BJ (cell line): ENCODE data around the gene ARMC2. TPM values are rescaled to one million over a fixed set of nuclear protein-coding genes. Genes with fewer than 3 reads are reported as not detected.

Experiments used
- CTCF ChIA-PET: fragments of 350-600 bp; formaldehyde crosslinking; extraction: SDS; loops from one replicate; lab custom pipeline; 2021; ENCODE audit warnings: antibody characterized with exemption, inconsistent platforms; lab: Yijun Ruan, JAX
- POLR2A ChIA-PET: fragments of 300-600 bp; sonication (Branson Sonifier 250); formaldehyde crosslinking; extraction: SDS; loops from one replicate; lab custom pipeline; 2021; ENCODE audit warnings: antibody characterized with exemption; lab: Charles Lee
- DNase-seq: peaks from one replicate; pipeline ENCODE4 v3.0.0-alpha.2; 2011; ENCODE audit warnings: low read depth
- H3K27me3 ChIP-seq: 2 replicates; pipeline ENCODE4 v1.6.0; 2011; ENCODE audit warnings: low read length; ENCODE audit not compliant: control insufficient read depth, insufficient read depth
- H3K36me3 ChIP-seq: 2 replicates; pipeline ENCODE4 v1.5.1; 2011; ENCODE audit warnings: low read length; ENCODE audit not compliant: control insufficient read depth, insufficient read depth
- H3K4me3 ChIP-seq: 2 replicates; pipeline ENCODE4 v1.5.1; 2011; ENCODE audit warnings: low read depth, mild to moderate bottlenecking, control low read depth, low read length
- CTCF ChIP-seq: IDR thresholded peaks from 2 replicates; pipeline ENCODE4 v1.5.1; 2011; ENCODE audit warnings: low read depth, mild to moderate bottlenecking, control low read depth, inconsistent platforms, low read length, moderate library complexity; ENCODE audit not compliant: insufficient read depth
- polyA plus RNA-seq: library from polyadenylated mRNA; depleted of rRNA; stranded (reverse); fragments of >200 nt; gene quantifications from 2 replicates; pipeline ENCODE4 v1.2.3, GENCODE V29; 2011

Gene ARMC2
- polyA plus RNA-seq, 1 experiment, result 2.4 TPM

- TF ChIP-seq CTCF, result no peak
- no peak overlapping the region for H3K4me3 ChIP-seq
- CTCF ChIA-PET, result interaction anchor here (0.9 to 3.7 kb wide), 6 partner anchors 10 to 321 kb away, joined by 3 to 17 read pairs (median 4); no protein-coding TSS in a partner anchor
- DNase-seq, result no peak
- H3K36me3 ChIP-seq, result no peaks in the 10 kb centered on the region
- H3K27me3 ChIP-seq, result no peaks in the 10 kb centered on the region; the same call in none of the 2 replicates
- POLR2A ChIA-PET, result no interaction called here
These were observed 2.1 kb upstream of the ARMC2 start for GRCh38 chr6:108846101-108846500.

GRCh38 chr6:108846628-108847027 is 1.6 kb upstream of the ARMC2 start:
- POLR2A ChIA-PET, result no interaction called here
- no peaks in the 10 kb centered on the region for H3K36me3 ChIP-seq

GRCh38 chr6:108847738-108848115 is 495 bp upstream of the ARMC2 start:
- POLR2A ChIA-PET, result no interaction called here
- Histone ChIP-seq H3K4me3 (peak overlapping the region; percentile 74), H3K27me3 (no peaks in the 10 kb centered on the region; the same call in 1 of the 2 replicates), H3K36me3 (no peaks in the 10 kb centered on the region)
- DNase-seq, result no peak
- no peak for TF ChIP-seq CTCF
- CTCF ChIA-PET, result interaction anchor here (1.0 to 1.5 kb wide), 4 partner anchors 15 to 306 kb away, joined by 3 to 7 read pairs (median 4); no protein-coding TSS in a partner anchor

More at GRCh38 chr6:108846628-108847027, 1.6 kb upstream of the ARMC2 start:
- CTCF ChIA-PET, result interaction anchor here (0.9 to 3.7 kb wide), 4 partner anchors 11 to 321 kb away, joined by 3 to 17 read pairs (median 4); no protein-coding TSS in a partner anchor
- no peak for DNase-seq
- TF ChIP-seq CTCF, result no peak
- no peak overlapping the region for H3K4me3 ChIP-seq
- no peaks in the 10 kb centered on the region; the same call in none of the 2 replicates for H3K27me3 ChIP-seq

GRCh38 chr6:108850669-108851465 is 2.6 kb downstream of the ARMC2 start:
- POLR2A ChIA-PET, result no interaction called here
- Histone ChIP-seq H3K4me3 (no peak overlapping the region), H3K36me3 (no peaks in the 10 kb centered on the region), H3K27me3 (no peaks in the 10 kb centered on the region)
- no peak for DNase-seq
- TF ChIP-seq CTCF, result no peak
- CTCF ChIA-PET, result interaction anchor here (1.2 kb wide), 2 partner anchors 16 to 306 kb away, joined by 3 to 4 read pairs; no protein-coding TSS in a partner anchor

GRCh38 chr6:108851756-108852155 is 3.5 kb downstream of the ARMC2 start:
- Histone ChIP-seq H3K4me3 (no peak overlapping the region), H3K27me3 (no peaks in the 10 kb centered on the region), H3K36me3 (no peaks in the 10 kb centered on the region)
- POLR2A ChIA-PET, result no interaction called here
- no peak for TF ChIP-seq CTCF
- CTCF ChIA-PET, result no interaction called here
- no peak for DNase-seq
